Ureter (tissue), 1 donor: ENCODE data around the gene POM121. TPM values are rescaled to one million over a fixed set of nuclear protein-coding genes. Genes with fewer than 3 reads are reported as not detected.
"Not testable (repeated sequence)": the region's sequence is repeated elsewhere in the genome, so short reads cannot be mapped to it uniquely, and the experiment has no call there.

ENCODE experiments used
- DNase-seq: peaks from one replicate; pipeline ENCODE4 v3.0.0-alpha.2; 2020; ENCODE audit warnings: low spot score
- total RNA-seq: library from RNA; stranded (reverse); gene quantifications from one replicate; pipeline ENCODE4 v1.2.4, GENCODE V29; 2023
- donor health status: DM: yes; HTN: yes; CAD: no.

Gene POM121
- total RNA-seq, 1 donor from 2014 or later = 44.0 TPM

DNA sequence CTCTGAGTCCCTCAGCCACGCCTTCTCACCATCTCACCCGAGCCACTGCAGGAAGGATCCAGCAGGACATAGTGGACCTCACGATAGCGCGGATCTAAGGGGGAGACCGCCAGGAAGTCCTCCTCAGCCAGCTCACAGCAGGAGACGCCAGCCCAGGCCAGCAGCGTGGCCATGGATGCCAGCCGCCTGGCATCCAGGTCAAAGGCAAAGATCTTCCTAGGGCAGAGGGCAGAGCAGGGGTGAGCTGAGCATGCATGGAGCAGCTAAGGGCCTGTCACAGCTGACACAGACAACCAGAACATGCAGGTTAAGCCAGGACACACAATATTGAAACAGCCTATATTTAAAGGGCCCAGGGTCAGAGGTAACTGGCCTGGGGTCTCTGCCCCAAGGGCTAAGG, 24.4 kb downstream of the POM121 start:
- not testable (repeated sequence) for DNase-seq

- DNase-seq = not testable (repeated sequence)
Measured at GRCh38 chr7:72949686-72950085, 24.8 kb downstream of the POM121 start.

- not testable (repeated sequence) for DNase-seq
Measured at GRCh38 chr7:72950432-72950831, 25.5 kb downstream of the POM121 start.

DNA sequence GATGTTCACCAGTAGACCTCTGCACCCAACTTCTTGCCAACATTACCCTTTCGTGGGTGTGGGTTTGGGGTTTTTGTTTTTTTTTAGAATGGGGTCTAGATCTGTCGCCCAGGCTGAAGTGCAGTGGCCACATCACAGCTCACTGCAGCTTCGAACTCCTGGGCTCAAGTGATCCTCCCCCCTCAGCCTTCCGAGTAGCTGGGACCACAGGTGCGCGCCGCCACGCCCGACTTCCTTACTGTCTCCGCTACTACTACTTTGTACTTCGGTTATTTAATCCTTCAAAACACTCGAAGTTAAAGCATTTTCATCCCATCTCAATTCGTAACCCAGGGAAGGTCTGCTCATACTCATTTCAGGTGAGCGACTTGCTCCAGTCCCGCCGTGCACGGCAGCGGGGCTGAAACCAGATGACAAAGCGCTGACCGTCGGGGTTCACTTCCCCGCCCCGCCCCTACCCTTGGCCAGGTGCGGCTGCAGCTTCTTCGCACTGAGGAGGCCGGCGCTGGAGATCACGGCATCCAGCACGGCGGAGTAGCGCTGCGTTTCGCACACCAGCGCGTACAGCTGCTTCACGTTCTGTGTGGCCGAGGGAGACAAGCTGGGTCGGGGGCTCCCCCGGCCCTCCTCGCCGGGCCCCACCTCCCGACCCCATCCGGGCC, 29.1 kb downstream of the POM121 start:
- not testable (repeated sequence) for DNase-seq

DNA sequence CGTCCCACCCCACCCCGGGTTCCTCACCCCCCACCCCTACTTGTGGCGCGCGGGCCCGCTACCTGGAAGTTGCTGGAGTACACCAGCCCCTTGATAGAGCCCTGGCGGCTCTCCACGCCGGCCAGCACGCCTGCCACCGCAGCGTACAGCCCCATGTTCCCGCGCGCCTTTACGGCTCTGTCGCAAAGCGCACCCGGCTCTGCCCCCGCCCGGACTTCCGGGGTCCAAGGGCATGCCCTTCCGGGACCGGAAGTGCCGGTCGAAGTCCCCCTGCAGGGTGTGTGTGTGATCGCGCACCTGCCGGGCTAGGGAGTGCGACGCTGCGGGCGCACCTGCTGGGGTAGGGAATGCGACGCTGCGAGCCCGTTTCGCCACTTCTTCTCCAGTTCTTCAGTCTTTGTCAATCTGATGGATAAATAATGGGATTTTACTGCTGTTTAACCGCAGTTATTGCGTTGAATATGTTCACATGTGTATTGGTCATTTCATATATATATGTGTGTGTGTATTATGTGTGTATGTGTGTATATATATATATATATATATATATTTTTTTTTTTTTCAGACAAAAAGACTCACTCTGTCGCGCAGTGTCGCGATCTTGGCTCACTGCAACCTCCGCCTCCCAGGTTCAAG, 29.8 kb downstream of the POM121 start:
- not testable (repeated sequence) for DNase-seq

DNA sequence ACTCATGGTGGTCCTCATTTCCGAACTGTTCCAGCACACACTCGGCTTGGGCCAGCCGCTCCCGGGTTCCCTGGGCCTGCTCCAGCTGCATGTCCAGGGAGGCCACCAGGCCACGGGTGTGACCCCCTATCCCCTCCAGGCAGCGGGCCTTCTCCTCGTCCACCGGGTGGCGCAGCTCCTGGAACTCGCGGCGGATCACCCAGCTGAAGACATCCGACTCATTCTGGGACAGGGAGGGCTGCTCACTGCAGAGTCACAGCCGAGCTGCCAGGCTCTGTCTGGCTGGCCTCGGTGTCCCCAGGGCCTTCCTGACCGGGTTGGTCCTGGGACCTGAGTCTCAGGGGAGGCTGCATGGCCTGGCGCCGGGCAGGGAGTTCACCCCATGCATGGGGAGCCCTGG, 35.1 kb downstream of the POM121 start:
- not testable (repeated sequence) for DNase-seq

DNA sequence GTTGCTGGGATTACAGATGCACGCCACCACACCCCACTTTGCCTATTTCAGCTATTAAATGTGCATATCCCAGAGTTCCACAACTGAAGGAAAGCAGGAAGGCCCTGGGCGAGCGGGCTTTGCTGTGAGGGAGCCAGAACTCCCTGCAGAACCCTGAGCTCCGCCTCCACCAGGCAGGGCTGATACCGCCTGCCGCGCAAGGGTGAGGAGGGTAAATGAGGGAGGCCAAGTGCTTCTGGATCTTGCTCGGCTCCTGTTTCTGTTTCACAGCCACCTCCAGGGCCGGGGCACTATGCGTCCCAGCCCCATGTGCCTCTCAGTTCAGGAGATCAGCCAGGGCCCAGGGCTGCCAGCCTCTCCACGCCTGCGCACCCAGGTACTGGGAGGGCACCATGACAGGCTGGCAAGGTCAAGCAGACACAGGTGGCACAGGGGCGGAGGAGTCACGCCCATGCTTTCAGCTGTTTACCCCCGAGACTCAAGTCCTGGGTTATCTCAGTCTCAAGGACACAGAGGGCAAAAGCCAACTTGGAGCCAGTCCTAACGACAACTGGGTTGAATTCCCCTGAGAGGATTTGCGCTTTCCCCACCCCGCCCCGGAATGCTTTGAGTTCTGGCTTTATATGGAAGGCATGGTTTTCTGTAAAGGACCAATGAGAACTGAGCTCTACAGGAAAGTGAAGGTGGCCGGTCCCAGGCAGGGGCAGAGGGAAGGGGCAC, 35.9 kb downstream of the POM121 start:
- not testable (repeated sequence) for DNase-seq

- DNase-seq = not testable (repeated sequence)
Measured at GRCh38 chr7:72961346-72961650, 36.4 kb downstream of the POM121 start.

DNA sequence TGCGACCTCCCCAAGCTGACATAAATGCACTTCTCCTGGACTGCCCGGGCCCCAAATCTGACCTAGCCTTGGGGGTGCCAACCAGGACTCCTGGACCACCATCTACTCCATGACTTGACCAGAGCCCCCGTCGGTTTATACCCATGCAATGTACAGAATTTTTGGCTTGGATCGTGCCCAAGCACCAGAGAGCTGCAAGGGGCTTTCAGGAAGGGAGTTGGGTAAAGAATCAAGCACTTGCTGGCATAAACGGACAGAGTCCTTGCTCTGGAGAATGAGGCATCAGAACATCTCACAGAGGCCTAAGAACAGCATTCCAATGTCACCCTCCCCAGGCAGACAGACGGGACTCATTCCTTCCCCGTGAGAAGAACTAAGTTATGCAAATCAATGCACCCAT, 38.2 kb downstream of the POM121 start:
- DNase-seq = not testable (repeated sequence)

- DNase-seq = not testable (repeated sequence)
Measured at GRCh38 chr7:72965186-72965975, 40.5 kb downstream of the POM121 start.

DNA sequence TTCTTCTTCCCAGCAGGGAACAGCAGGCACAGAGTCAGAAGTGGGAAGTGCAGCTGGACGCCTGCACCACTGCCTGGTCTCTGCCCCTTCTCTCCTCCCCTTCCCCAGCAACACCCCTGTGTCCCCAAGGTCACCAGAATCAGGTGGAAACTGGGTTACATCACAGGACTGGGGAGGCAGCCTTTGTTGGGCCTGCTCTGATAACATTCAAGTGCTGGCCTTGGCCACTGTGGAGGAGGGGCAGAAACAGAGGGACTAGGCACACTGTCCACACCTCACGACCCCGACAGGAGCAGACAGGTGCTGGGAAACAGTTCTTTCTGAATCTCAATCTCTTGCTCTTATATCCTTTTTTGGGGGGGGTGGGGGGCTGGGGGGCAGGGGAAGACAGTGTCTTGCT, 42.0 kb downstream of the POM121 start:
- peak; percentile 29 for DNase-seq

GRCh38 chr7:72968980-72969516, 44.2 kb downstream of the POM121 start, which contains the start of gene TRIM74:
Gene TRIM74 (minus strand): TSS chr7:72969466. CDS start chr7:72966157, 3,309 bp downstream.
- DNase-seq = peak; percentile 0

DNA sequence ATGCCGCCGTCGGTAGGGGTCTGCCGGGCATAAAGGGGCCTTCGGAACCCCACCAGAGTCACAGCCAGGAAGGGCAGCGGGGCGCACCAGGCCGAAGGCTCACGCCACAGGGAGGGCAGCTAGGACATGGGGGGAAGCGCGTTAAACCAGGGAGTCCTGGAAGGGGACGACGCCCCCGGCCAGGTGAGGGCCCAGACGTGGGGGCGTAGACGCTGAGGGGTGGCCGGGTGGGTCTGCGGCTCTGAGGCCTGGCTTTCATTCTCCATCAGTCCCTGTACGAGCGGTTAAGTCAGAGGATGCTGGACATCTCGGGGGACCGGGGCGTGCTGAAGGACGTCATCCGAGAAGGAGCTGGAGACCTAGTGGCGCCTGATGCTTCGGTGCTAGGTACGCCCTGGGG, 44.8 kb downstream of the POM121 start:
- DNase-seq = peak; percentile 1

DNA sequence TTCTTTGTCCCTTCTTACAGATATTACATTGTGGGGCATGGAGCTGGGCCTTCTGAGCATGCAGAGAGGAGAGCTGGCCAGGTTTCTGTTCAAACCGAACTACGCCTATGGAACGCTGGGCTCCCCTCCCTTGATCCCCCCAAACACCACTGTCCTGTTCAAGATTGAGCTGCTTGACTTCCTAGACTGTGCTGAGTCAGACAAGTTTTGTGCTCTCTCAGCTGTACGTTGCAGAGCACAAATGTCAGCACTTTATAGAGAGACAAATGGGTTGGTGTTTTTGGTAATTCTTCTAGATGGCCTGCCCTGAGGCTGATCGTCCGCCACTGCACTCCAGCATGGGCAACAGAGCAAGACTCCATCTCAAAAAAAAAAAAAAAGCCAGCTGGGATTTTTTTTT, 46.6 kb downstream of the POM121 start:
- DNase-seq = not testable (repeated sequence)

DNA sequence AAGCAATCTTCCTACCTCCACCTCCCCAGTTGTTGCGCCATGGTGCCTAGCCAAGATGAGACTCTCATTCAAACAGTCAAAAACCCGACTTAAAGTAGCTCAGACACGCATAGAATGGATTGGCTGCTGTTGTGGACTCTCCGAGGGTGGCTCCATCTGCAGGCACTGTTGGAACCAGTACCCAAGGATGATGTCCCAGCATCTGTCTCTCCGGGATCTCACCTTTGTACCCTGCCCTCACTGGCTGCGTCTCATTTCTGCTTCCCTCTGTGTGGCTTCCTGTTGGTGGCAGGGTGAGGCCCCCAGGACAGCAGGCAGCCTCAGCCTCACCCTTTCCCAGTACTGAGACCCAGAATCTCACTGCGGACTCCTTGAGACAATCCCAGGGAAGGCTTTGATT, 49.9 kb downstream of the POM121 start:
- DNase-seq = peak; percentile 2

DNA sequence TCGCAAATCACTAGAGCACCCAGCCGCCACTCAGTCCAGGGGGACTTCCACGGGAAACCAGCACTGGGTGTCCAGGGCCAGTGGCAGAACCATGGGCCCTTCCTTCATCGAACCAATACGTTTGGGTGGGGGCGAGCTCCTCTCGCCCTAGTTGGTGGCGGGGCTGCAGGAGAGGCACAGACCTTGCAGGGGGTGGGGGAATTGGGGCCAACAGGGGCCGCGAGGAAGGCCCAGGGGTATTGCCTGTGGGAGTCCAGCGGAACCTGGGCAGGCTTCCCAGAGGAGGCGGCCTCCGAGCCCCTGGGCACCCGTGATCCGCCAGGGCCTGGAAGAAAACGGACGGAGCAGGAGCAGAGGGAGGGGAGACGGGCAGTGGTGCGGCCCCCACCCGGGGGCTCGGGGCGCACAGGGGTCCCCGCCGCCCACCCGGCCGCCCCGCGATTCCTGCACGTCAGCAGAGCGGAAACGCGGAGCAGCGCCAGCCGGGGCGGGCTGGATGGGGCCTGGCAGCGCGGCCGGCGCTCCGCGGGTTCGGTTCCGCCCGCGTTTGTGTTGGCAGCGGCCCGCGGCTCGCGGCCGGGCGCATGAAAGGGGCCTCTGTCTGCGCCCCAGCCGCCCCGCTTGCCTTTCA, 50.9 kb downstream of the POM121 start:
- peak; percentile 40 for DNase-seq

DNA sequence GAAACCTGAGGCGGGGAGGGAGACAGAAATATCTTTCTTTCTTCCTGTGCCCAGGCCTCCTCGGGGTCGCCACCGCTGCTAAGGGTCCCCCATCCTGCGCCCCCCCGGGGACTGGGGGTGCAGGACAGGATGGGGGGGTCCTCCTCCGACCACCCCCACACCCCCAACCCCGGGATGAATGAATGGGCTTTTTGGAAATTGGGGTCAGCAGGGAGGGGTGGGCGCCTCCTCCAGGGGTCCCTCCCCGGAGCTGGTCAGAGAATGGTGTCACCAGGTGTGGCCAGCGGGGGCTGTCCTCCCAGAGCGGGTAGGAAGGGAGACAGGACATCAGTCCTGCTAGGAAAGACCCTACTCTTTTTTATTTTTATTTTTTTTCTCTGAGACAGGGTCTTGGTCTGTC, 51.5 kb downstream of the POM121 start:
- DNase-seq = peak; percentile 12

- peak; percentile 29 for DNase-seq
Measured at GRCh38 chr7:72980382-72980781, 55.5 kb downstream of the POM121 start.

- not testable (repeated sequence) for DNase-seq
Measured at GRCh38 chr7:72982084-72982483, 57.2 kb downstream of the POM121 start.

GRCh38 chr7:72990146-72990913, 65.4 kb downstream of the POM121 start:
- DNase-seq = peak; percentile 41
